ENCODE data around the gene MICAL1. TPM values are rescaled to one million over a fixed set of nuclear protein-coding genes. Genes with fewer than 3 reads are reported as not detected.

The MICAL1 gene
- total RNA-seq, 1 experiment from 2014 or later: 92.9 TPM

DNA sequence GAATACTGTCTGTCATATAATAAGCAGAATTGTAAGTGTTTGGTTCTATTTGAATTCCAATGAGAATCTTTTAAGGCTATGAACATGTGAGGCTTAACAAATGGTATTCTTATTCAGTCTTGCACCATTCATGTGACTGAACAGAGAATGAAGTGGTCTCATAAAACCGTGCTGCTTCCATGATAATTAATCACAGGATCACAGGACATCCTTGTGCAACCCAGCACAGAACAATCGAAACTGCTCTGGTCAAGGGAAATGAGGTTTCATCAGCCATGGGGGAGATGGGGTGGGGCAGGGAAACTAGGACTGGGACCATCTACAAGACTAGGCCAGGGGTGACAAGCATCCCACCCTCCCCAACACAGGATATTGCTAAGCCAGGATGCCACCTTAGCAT, 21.1 kb downstream of the MICAL1 start:
- no peaks in the 10 kb centered on the region for H3K79me2 ChIP-seq (ENCODE audit: insufficient read depth, low read length)
- H3K9ac ChIP-seq (ENCODE audit: extremely low read depth, insufficient read length, low read length): no peak overlapping the region
- no peaks in the 10 kb centered on the region for H3K36me3 Mint-ChIP-seq (ENCODE audit: insufficient read depth in 1 of 3, low read depth in 3 of 3)
- H3K27ac Mint-ChIP-seq: no peak overlapping the region
- TF ChIP-seq, protein P1, sequence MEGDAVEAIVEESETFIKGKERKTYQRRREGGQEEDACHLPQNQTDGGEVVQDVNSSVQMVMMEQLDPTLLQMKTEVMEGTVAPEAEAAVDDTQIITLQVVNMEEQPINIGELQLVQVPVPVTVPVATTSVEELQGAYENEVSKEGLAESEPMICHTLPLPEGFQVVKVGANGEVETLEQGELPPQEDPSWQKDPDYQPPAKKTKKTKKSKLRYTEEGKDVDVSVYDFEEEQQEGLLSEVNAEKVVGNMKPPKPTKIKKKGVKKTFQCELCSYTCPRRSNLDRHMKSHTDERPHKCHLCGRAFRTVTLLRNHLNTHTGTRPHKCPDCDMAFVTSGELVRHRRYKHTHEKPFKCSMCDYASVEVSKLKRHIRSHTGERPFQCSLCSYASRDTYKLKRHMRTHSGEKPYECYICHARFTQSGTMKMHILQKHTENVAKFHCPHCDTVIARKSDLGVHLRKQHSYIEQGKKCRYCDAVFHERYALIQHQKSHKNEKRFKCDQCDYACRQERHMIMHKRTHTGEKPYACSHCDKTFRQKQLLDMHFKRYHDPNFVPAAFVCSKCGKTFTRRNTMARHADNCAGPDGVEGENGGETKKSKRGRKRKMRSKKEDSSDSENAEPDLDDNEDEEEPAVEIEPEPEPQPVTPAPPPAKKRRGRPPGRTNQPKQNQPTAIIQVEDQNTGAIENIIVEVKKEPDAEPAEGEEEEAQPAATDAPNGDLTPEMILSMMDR (conservative IDR thresholded peaks at IDR 0.05): no peak
- H3K23me2 ChIP-seq (ENCODE audit: insufficient read length, low read depth, low read length, poor library complexity, severe bottlenecking): no peaks in the 10 kb centered on the region
- H3T11ph ChIP-seq (ENCODE audit: low read length): no peak overlapping the region
- no peak overlapping the region for H2BK5ac ChIP-seq (ENCODE audit: insufficient read length, low read length)
- no peak overlapping the region for H2BK12ac ChIP-seq (ENCODE audit: insufficient read length, low read depth, low read length)
- no peak overlapping the region for H4K91ac ChIP-seq (ENCODE audit: insufficient read length, low read depth, low read length)
- H2BK120ac ChIP-seq (ENCODE audit: low read depth, low read length, poor library complexity, severe bottlenecking): no peak overlapping the region
- no peak overlapping the region for H3K23ac ChIP-seq (ENCODE audit: insufficient read length, low read depth, low read length)
- peaks cover under 1% of the 10 kb centered on the region in 2 experiments; a peak in 3 of 4 replicates for H3K4me1 Mint-ChIP-seq
- no peaks in the 10 kb centered on the region for H3K9me3 Mint-ChIP-seq
- no peak overlapping the region for H3K14ac ChIP-seq (ENCODE audit: insufficient read depth, low read length)
- no peak overlapping the region for H3K27ac ChIP-seq (ENCODE audit: insufficient read length, low read depth, low read length)
- H3K18ac ChIP-seq (ENCODE audit: insufficient read length, low read depth, low read length): no peak overlapping the region
- no peak overlapping the region for H2AFZ ChIP-seq (ENCODE audit: low read length)
- no peak overlapping the region for H4K5ac ChIP-seq (ENCODE audit: insufficient read length, low read depth, low read length)
- no peak overlapping the region for H3K4me2 ChIP-seq (ENCODE audit: insufficient read depth, insufficient read length, low read length)
- no peak overlapping the region for H3K56ac ChIP-seq (ENCODE audit: insufficient read length, low read depth, low read length)
- peaks cover 8% of the 10 kb centered on the region for H3K27me3 Mint-ChIP-seq (ENCODE audit: low read depth)
- no peak for DNase-seq
- H4K20me1 ChIP-seq (ENCODE audit: control insufficient read depth, insufficient read depth, insufficient read length): no peaks in the 10 kb centered on the region
- H2AK5ac ChIP-seq (ENCODE audit: insufficient read length, low read length): no peak overlapping the region
- no peaks in the 10 kb centered on the region for H3K79me1 ChIP-seq (ENCODE audit: insufficient read depth, low read depth, low read length, poor library complexity, severe bottlenecking)
- no peaks in the 10 kb centered on the region for H3K27me3 ChIP-seq (ENCODE audit: insufficient read depth, low read length)
- H3K9me3 ChIP-seq (ENCODE audit: control insufficient read depth, low read depth, low read length): no peaks in the 10 kb centered on the region
- no peak overlapping the region for H3K4me3 Mint-ChIP-seq
- no peak overlapping the region for H2BK20ac ChIP-seq (ENCODE audit: low read depth, low read length, poor library complexity, severe bottlenecking)
- WGBS (ENCODE audit: extremely low coverage, insufficient read length, low lambda C conversion rate): no CpG with 5 or more reads among the region's 2 CpGs
- no peak overlapping the region for H3K4ac ChIP-seq (ENCODE audit: low read depth, low read length)
- H2BK15ac ChIP-seq (ENCODE audit: low read depth, low read length): no peak overlapping the region
- no peak overlapping the region for H4K8ac ChIP-seq (replicated peaks; ENCODE audit: insufficient read length, low read depth, low read length)
- no peaks in the 10 kb centered on the region for H3K4me1 ChIP-seq (ENCODE audit: insufficient read depth, low read length)

Data from H9 (cell line).